ENCODE data around the gene DNAH10.
A peak's percentile ranks its signal among the peaks of the same experiment; 100 is the strongest.

Gene DNAH10

GRCh38 chr12:123972457-123973401 is 210.6 kb downstream of the DNAH10 start, which contains the start of the genes CCDC92 and ZNF664:
Gene CCDC92 (minus strand): TSS chr12:123972831. CDS start chr12:123944305, 28,526 bp downstream.
Gene ZNF664 (plus strand): TSS chr12:123973215. CDS start chr12:124012145, 38,930 bp downstream.
- DNase-seq (ENCODE audit: low spot score) = peak; percentile 100

GRCh38 chr12:123973552-123974341 is 211.6 kb downstream of the DNAH10 start:
- peak; percentile 77 for DNase-seq (ENCODE audit: low spot score)

- DNase-seq (ENCODE audit: low spot score) = no peak
Observed at GRCh38 chr12:123976227-123976826, 214.2 kb downstream of the DNAH10 start.

GRCh38 chr12:123979566-123979965 is 217.5 kb downstream of the DNAH10 start:
- no peak for DNase-seq (ENCODE audit: low spot score)

GRCh38 chr12:123982269-123982668 is 220.2 kb downstream of the DNAH10 start:
- no peak for DNase-seq (ENCODE audit: low spot score)

GRCh38 chr12:123983822-123984485 is 221.9 kb downstream of the DNAH10 start:
- peak; percentile 58 for DNase-seq (ENCODE audit: low spot score)

- no peak for DNase-seq (ENCODE audit: low spot score)
Observed at GRCh38 chr12:123984903-123985302, 222.8 kb downstream of the DNAH10 start.

All from D341Med (cell line).